ENCODE data around the gene EXOC4.

GRCh38 chr7:133481676-133482075 lies 228.8 kb downstream of the EXOC4 start:
- no peak for TF ChIP-seq CTCF (IDR thresholded peaks at IDR 0.05)
- no peak for TF ChIP-seq POLR2A (IDR thresholded peaks at IDR 0.05)

Data from ovary (tissue), 3 donors.